ENCODE results near the gene SLC6A1.

Gene SLC6A1

DNA sequence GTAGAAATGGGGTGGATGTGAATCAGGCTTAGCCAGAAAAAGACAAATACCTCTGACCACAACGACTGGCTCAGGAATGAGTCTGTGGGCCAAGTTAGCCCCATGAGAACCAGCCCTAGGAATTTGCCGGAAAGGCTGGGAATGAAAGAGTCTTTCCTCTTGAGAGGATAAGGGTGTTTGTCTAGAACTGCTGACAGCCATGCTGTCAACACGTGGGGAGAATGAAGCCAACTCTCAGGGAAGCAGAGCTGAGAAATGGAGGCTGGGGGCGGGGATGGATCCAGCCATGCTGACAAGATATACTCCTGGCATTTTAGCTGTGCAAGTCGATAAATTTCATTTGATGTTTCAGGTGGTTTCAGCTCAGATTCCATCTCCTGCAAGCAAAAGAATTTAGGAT is 10.6 kb upstream of the SLC6A1 start:
- no peaks in the 10 kb centered on the region for H4K20me1 ChIP-seq (ENCODE audit: insufficient read depth, low read length)
- no peak overlapping the region for H3K4me3 ChIP-seq (ENCODE audit: low read depth, low read length, poor library complexity, severe bottlenecking)
- no peak overlapping the region for H3K9ac ChIP-seq (ENCODE audit: low read length)
- TF ChIP-seq EZH2 (IDR thresholded peaks at IDR 0.05; ENCODE audit: borderline replicate concordance, low read length) (no peak), CTCF (IDR thresholded peaks at IDR 0.05; ENCODE audit: low read length) (no peak)
- no peaks in the 10 kb centered on the region for H3K27me3 ChIP-seq (ENCODE audit: insufficient read depth, low read length)
- H3K27ac ChIP-seq (ENCODE audit: low read depth, low read length, poor library complexity, severe bottlenecking): no peak overlapping the region
- no peaks in the 10 kb centered on the region for H3K9me3 ChIP-seq (ENCODE audit: low read length)
- H3K79me2 ChIP-seq (ENCODE audit: insufficient read depth, low read length): no peaks in the 10 kb centered on the region
- no peaks in the 10 kb centered on the region for H3K9me2 ChIP-seq (ENCODE audit: low read depth, low read length)
- H3F3A ChIP-seq (ENCODE audit: insufficient read depth, low read length): no peaks in the 10 kb centered on the region
- no peak overlapping the region for H2AFZ ChIP-seq (ENCODE audit: low read length)
- no peaks in the 10 kb centered on the region for H3K36me3 ChIP-seq (ENCODE audit: insufficient read depth, low read length)
- H3K4me1 ChIP-seq (ENCODE audit: insufficient read depth, low read length, severe bottlenecking): no peaks in the 10 kb centered on the region
- H3K4me2 ChIP-seq (ENCODE audit: low read length): no peak overlapping the region

DNA sequence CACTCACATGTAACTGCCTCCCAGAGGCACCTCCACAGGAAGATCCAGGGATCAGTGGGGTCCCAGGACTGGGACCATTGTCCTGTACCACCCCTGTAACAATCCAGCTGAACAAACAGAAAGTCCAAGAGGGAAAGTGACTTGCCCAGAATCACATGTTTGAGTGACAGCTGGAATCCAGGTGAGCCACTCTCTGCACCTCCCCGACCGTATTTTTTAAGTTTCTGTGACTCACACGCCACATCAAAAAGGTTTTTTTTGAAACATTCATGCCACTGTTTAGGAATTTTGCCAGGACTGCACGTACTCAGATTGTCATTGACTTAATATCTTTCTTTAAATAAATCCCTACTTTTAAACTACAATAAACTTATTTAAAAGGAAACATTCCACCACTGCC is 9.8 kb upstream of the SLC6A1 start:
- TF ChIP-seq CTCF (IDR thresholded peaks at IDR 0.05; ENCODE audit: low read length) (no peak), EZH2 (IDR thresholded peaks at IDR 0.05; ENCODE audit: borderline replicate concordance, low read length) (no peak)
- no peaks in the 10 kb centered on the region for H4K20me1 ChIP-seq (ENCODE audit: insufficient read depth, low read length)
- no peaks in the 10 kb centered on the region for H3F3A ChIP-seq (ENCODE audit: insufficient read depth, low read length)
- no peaks in the 10 kb centered on the region for H3K27me3 ChIP-seq (ENCODE audit: insufficient read depth, low read length)
- no peak overlapping the region for H2AFZ ChIP-seq (ENCODE audit: low read length)
- H3K4me2 ChIP-seq (ENCODE audit: low read length): no peak overlapping the region
- H3K9me2 ChIP-seq (ENCODE audit: low read depth, low read length): no peaks in the 10 kb centered on the region
- no peak overlapping the region for H3K4me3 ChIP-seq (ENCODE audit: low read depth, low read length, poor library complexity, severe bottlenecking)
- H3K79me2 ChIP-seq (ENCODE audit: insufficient read depth, low read length): no peaks in the 10 kb centered on the region
- H3K36me3 ChIP-seq (ENCODE audit: insufficient read depth, low read length): no peaks in the 10 kb centered on the region
- H3K9ac ChIP-seq (ENCODE audit: low read length): no peak overlapping the region
- no peaks in the 10 kb centered on the region for H3K9me3 ChIP-seq (ENCODE audit: low read length)
- no peak overlapping the region for H3K27ac ChIP-seq (ENCODE audit: low read depth, low read length, poor library complexity, severe bottlenecking)
- H3K4me1 ChIP-seq (ENCODE audit: insufficient read depth, low read length, severe bottlenecking): no peaks in the 10 kb centered on the region

DNA sequence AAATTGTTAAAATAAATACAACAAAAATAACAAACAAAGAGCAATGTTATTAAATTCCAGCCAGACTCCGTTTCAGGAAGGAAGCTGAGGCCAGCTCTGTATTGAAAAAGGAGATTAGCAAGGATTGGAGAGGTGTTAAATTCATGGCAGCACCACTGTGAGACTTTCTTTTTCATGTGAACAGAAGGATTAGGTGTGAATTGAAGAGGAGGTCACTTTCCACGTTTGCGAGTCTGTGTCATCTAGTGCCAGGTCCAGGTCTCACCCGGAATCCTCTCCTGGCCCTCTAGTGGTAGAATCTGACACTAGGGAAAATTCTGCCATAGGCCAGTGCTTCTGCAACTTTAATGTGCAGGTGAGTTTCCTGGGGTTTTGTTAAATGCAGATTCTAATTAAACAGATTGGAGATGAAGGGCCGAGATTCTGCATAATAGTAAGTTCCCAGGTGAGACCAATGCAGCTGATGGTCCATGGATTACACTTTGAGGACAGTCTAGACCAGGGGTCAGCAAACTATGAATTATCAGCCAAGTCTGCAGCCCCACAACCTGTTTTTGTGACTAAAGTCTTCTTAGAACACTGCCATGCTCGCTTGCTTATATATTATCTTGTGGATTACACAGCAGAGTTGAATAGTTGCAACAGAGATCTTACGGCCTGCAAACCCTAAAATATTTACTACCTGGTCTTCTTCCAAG is 9.2 kb upstream of the SLC6A1 start:
- Histone ChIP-seq H3K9me2 (ENCODE audit: low read depth, low read length) (no peaks in the 10 kb centered on the region), H3K4me1 (ENCODE audit: insufficient read depth, low read length, severe bottlenecking) (no peaks in the 10 kb centered on the region), H4K20me1 (ENCODE audit: insufficient read depth, low read length) (no peaks in the 10 kb centered on the region), H3K9ac (ENCODE audit: low read length) (no peak overlapping the region), H3K27ac (ENCODE audit: low read depth, low read length, poor library complexity, severe bottlenecking) (no peak overlapping the region), H3F3A (ENCODE audit: insufficient read depth, low read length) (no peaks in the 10 kb centered on the region), H2AFZ (ENCODE audit: low read length) (no peak overlapping the region), H3K79me2 (ENCODE audit: insufficient read depth, low read length) (no peaks in the 10 kb centered on the region), H3K9me3 (ENCODE audit: low read length) (no peaks in the 10 kb centered on the region), H3K36me3 (ENCODE audit: insufficient read depth, low read length) (no peaks in the 10 kb centered on the region), H3K27me3 (ENCODE audit: insufficient read depth, low read length) (no peaks in the 10 kb centered on the region), H3K4me2 (ENCODE audit: low read length) (no peak overlapping the region), H3K4me3 (ENCODE audit: low read depth, low read length, poor library complexity, severe bottlenecking) (no peak overlapping the region)
- no peak for TF ChIP-seq EZH2 (IDR thresholded peaks at IDR 0.05; ENCODE audit: borderline replicate concordance, low read length)
- TF ChIP-seq CTCF (IDR thresholded peaks at IDR 0.05; ENCODE audit: low read length): peak; percentile 72

Measured in OCI-LY1 (cell line).